HG03469 (cell line): ENCODE measurements around the gene SNX2.
"Not testable (repeated sequence)": the region's sequence is repeated elsewhere in the genome, so short reads cannot be mapped to it uniquely, and the experiment has no call there.

ENCODE experiments used
- ATAC-seq: cut with Tn5 transposase; IDR thresholded peaks from one replicate; pipeline ENCODE4 v1.9.1; 2021; ENCODE audit warnings: mild to moderate bottlenecking, moderate library complexity, moderate number of reproducible peaks; ENCODE audit not compliant: unreplicated experiment

The SNX2 gene, protein sequence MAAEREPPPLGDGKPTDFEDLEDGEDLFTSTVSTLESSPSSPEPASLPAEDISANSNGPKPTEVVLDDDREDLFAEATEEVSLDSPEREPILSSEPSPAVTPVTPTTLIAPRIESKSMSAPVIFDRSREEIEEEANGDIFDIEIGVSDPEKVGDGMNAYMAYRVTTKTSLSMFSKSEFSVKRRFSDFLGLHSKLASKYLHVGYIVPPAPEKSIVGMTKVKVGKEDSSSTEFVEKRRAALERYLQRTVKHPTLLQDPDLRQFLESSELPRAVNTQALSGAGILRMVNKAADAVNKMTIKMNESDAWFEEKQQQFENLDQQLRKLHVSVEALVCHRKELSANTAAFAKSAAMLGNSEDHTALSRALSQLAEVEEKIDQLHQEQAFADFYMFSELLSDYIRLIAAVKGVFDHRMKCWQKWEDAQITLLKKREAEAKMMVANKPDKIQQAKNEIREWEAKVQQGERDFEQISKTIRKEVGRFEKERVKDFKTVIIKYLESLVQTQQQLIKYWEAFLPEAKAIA

DNA sequence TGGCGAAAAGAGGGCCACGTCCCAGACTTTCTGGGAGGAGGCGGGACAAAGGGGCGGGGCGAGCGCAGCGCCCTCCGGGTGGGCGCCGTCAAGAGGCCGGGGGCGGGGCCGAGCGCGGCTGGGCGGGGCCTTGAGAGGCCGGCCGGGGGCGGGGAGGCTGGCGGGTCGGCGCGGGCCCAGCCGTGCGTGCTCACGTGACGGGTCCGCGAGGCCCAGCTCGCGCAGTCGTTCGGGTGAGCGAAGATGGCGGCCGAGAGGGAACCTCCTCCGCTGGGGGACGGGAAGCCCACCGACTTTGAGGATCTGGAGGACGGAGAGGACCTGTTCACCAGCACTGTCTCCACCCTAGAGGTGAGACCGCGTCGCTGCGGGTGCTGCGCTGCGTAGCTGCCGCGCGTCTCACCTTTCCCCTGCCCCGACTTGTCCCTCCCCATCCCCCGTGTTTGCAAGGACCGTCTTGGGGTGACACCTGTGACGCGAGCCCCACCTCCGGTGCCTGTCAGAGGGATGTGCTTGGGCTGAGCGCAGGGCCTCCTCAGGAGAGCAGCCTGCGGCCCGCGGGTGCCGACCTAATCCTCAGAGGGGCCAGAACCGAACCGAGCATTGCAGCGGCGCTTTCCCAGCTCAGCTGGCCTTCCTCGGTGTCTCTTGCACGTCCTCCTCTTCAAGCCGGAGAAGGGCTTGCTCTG, at the start of gene SNX2:
TSS of gene SNX2 (plus strand) at position 220 of the 689 bp plus-strand sequence. CDS start at position 244, 24 bp downstream.
- ATAC-seq: peak; percentile 63

DNA sequence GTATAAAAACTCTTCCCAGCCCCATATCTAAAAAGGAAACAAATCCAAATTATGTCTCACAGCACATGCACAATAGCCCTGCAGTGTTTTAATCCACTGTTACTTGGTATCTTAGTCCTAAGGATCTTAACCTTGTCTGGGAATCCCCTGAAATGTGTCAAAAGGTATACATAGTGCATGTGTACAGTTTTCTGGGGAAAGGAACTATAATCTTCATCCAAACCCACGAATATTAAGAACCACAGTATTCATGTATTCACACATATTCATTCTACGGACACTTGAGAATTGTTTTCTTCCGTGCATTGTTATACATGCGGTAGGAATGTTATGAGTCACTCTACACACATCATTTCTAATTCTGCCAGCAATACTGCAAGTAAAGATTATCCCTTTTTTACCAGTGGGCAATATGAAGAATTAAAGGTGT, 47.8 kb upstream of the SNX2 start:
- ATAC-seq: peak; percentile 68

DNA sequence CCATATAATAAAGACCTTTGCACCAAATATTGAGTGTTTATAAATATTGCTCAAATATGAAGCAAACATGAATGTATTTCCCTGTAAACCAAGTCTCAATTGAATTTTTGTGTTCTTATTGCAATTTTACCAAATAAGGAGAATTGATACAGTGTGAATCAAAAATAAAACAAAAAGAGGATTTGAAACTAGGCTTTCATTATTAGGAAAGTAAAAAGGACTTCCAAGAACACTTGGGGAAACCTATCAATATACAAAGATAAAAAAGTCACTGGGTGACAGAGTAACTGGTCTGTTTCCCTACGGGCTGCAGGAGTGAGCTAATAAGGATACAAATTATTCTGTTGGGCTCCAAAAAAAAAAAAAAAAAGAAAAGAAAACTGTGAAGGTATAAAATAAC, 44.8 kb upstream of the SNX2 start:
- ATAC-seq: no peak

DNA sequence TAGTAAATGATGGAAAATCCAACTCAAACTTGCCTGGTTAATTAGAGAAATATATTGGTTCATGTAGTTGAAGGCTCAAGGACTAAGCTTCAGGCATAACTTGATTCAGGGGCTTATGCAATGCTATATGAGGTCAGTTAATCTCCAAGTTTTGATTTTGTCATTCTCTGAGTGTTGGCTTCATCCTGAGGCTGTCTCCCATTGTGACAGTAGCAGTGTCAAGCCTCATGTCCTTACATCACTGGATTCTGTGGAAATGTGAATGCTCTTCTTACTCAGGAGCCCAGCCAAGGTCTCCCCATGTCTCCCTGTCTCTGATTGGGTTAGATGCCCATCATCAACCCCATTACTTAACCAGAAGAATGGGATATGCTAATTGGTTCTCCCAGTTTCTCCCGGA, 44.4 kb upstream of the SNX2 start:
- no peak for ATAC-seq

DNA sequence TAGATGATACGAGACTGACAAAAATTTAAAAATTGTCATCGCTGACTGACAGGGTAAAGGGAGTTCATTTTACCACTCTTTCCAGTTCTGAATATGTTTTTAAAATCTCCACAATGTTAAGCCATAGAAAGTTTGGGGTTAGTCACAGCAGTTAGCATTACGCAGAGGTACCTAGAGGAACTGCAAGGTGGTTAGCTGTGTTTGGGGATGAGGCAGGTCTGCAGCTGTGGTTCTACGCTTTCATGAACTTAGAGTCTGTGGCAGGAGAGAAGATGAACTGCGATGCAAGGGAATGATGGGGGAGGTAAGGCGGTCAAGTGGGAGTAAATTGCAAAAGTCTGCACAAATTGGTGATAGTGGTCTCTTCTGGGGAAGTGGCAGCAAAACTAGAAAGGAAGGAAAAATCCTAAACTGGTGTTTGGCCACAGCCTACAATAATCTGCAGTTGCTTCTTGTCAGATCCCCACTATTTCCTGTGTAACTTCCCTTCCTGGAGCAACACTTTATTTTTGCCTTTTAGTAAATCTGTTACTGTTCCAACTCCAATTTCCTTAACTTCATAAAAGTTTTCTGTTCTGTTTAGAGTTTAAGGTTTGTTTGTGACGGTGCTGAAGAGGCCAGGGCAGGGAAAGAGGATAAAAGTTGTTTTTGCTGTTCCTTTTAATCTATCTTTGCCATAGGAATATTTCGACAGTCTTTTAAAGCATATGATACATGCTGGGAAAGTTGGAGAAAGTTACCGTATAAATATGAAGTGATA, 38.6 kb upstream of the SNX2 start:
- ATAC-seq: peak; percentile 67

DNA sequence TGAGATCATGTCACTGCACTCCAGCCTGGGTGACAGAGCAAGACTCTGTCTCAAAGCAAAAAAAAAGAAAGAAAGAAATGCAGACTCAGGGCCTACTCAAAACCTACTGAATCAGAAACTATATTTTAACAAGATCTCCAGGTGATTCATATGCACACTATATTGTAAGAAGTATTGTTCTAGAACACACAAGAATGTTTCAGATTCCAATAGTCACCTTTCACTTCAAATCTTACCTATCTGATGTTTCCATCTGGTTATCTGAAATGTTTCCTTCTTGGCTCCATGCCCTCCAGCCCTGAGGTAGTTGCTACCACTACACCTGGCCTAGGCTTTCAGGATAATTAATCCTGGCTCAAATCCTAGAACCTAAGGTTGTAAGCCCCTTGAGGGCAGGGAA, 36.8 kb upstream of the SNX2 start:
- ATAC-seq: no peak

DNA sequence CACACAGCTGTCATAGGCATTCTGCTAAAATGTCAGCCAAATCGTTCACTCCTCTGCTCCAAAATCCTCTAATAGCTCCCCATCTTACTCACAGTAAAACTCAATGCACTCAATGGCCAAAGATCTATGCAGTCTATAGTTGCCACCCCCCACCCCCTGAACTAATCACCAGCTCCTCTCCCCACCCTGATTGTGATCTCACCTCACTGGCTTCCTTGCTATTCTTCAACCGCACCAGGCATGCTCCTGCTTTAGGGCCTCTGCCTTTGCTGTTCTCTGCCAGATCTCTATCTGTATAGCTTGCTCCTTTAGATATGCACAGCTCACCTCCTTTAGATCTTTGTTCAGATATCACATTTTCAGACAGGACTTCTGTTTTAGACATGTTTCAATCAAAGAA, 33.2 kb upstream of the SNX2 start:
- ATAC-seq: no peak

DNA sequence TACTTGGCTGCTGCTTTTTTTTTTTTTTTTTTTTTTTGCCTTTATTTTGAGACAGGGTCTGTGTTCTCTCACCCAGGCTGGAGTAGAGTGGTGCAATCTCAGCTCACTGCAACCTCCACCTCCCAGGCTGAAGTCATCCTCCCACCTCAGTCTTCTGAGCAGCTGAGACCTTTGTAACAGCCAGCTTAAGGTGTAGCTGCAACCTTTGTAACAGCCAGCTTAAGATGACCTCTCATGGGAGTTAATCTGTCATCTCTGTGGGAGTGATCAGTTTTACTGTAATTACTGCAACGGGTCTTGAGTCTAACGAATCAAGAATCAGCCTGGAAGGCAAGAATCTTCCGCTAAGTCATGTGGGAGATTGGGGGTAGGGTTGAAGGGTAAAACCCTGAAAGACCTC, 31.6 kb upstream of the SNX2 start:
- ATAC-seq: no peak

DNA sequence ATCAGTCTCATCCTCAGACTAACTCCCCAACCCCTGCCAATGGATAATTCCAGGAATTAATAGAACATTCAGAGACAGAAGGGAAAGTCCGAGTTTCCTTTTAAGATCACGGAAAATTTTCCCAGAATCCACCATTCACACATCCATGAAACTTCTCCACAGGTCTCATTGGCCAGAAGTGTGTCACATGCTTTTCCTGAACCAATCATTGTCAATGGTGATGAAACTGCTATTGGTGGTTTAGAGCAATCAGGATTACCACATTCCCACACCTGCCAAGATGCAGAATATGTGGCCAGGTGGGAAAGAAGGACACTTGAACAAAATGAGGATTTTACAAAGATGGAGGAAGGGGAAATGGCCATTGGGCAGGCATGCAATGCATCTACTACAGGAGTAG, 29.3 kb upstream of the SNX2 start:
- ATAC-seq: no peak

DNA sequence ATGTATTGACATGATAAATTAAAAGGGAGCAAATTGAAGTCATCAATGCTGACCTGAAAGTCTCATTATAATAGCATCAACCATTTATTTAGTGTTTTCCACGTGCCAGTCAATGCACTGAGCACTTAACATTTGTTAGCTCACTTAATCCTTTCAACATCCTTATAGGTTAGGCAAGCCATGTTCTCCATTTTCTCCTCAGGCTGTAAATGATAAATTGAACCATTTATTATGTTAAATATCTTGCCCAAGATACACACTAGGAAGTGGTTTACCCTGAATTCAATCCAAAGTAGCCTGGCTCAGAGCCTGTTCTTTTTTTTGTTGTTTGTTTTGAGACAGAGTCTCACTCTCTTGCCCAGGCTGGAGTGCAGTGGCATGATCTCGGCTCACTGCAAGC, 25.0 kb upstream of the SNX2 start:
- ATAC-seq: no peak

DNA sequence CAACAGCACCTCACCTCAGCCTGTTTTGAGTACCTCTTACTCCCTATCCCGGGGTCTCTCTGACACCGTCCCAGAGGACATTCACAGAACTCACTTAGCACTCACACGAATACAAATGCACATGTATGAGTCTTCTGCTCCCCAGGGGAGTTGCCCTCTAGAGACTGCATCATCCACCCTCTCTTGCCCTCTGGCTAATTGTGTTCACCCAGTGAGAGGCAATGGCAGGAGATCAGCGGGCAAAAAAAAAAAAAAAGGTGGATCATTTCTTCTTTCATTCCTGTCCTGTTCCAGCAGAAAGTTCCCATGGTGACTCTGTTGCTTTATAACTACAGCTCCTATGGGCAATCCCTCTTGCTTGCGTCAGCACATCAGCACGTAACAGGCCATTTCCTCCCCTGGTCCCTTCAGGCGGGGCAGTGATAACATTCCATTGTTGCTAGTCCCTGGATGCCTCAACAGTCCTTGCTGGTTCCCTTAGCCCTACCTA, 23.5 kb upstream of the SNX2 start:
- no peak for ATAC-seq

DNA sequence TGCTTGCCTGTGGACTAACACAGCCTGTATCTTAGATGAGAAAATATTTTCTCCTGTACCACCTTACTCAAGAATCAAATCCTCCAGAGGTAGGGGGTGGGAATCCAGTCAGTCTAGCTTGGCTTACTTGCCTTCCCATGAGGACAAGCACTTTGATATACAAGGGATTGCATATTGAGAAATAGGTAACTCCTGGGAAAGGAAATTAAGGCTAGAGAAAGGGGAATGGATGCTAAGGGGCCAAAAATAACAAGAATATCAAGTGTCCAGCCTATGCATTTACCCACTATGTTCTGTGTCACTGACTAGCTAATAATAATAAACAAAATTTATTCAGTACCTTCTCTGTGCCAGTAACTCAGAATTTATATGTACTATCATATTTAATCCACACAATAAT, 21.4 kb upstream of the SNX2 start:
- no peak for ATAC-seq

DNA sequence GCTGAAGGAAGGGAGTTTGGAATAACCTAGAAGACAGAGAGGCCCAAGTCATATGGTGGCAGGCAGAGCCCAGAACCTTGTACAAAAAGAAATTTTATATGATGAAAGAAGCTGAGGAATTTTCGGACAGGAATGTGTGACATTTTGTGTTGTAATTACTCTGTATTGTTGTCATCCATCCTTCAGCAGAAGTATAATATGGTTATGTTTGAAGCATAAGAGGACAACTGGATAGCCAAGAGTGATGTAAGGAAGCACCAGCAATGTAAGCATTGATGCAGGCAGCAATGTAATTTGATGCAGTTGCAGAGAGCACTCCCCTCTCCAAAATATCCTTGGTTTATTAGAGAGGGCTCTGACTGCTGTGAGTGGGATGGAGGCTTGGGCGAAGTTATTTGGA, 19.1 kb upstream of the SNX2 start:
- no peak for ATAC-seq

DNA sequence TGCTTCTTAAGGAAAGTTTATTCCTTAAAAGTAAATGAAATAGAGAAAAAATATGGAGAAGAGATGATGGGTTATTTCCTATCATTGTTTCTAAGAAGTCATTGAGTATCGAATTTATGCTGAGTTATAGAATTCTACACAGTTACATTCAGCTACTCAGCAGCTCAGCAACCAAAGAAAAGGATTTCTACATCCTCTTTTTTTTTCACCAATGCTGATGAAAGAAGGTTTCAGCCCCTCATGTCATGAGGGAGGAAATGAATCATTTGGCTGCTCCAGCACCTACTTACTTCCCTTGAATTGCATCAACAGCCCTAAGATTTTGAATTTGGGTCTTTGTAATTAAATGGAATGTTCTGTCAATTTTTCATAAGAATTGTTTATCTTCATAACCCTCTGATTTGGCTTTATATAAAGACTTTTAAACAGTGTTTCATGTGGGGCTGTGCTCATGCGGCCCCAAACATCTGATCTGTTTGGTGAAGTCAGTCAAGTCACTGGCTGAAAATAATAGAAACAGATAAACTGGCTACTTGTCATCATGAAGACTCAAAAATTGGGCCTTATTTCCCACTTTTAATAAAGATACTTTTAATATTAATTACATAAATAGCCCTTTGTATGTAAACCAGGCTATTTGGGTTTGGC, 18.5 kb upstream of the SNX2 start:
- ATAC-seq: peak; percentile 83

DNA sequence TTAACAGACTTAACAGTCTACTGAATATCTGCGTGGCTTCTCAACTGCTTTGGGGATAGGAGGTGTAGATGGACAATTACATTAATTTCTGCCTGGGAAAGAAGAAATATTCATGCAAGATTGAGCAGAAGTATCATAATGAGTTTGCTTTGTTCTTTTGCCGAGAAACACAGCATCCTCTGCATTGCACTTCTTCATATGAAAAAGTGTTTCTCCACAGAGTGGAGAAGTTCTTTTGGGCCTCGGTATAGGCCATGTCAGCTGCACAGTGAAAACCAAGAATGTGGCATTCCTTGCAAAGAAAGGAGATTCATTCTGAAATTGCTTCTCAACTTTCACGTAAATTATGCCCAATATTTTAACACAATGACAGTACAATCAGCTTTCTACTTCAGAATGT, 17.6 kb upstream of the SNX2 start:
- peak; percentile 53 for ATAC-seq

DNA sequence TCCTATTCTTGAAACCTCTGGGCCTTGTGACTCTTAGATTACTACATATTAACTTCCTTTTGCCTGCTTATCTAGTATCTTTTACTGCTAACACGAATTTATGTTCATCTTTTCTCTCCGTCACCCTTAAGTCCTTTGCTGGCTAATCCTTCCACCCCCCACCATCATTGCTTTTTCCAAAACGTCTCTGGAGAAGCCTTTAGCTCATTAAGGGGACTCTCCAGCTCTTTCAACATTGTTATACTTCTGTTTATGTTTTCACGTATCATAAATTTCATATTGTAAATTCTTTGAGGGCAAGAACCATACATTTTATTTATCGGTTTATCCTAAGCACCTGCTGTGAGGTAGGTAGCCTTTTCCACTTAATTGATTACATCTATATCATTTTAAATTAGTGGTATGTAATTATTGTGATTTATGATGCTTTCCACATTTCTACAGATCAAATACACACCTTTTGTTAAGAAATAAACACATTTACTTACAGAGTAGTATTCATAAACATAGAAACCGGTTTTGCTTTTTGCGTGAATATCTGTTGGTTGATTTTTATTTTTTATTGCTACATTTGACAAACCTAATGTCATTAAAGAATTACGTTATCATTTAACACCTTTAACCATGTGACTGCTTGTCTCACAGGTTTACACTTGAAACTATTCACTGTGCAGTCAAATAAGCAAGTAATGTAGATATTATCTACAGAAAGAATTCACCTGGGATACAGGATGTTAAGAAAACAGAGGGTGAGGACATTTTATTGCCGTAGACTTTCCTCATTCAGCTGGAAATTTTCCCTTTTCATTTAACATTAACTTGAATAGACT, 15.4 kb upstream of the SNX2 start:
- ATAC-seq: no peak

DNA sequence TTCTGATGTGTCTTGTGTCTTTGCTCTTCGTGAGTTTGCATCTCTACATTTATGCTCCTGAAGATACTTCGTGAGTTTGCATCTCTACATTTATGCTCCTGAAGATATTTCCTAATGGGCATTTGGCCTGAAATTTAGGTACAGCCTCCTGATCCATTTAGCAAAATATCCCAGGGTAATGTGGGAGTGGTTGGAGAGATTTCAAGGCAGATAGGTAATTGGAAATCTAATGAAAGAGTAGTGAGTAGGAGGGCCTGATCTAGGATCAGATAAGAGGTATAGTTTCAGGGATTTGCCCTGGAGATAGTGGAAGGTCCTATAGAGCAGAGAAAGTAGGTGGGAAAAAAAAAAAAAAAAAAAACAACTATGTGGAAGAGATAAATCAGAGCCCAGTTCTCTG, 14.6 kb upstream of the SNX2 start:
- no peak for ATAC-seq

DNA sequence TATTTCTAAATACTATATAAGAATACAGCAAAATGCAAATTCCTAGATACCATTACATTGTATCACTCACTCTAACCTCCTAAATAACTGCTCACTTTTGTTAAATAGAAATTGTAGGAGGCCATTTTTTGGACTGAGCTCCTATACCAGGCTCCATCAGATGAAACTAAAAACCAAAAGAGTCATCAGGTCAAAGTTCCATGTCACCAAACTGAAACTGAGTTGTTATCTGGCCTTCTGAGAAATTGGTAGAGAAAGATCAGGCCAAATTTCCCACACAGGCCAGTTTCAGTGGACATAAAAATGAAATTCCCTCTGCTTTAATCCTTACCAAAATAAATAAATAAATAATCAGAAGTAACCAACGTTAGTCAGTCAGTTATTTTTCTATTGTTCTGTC, 13.8 kb upstream of the SNX2 start:
- no peak for ATAC-seq

DNA sequence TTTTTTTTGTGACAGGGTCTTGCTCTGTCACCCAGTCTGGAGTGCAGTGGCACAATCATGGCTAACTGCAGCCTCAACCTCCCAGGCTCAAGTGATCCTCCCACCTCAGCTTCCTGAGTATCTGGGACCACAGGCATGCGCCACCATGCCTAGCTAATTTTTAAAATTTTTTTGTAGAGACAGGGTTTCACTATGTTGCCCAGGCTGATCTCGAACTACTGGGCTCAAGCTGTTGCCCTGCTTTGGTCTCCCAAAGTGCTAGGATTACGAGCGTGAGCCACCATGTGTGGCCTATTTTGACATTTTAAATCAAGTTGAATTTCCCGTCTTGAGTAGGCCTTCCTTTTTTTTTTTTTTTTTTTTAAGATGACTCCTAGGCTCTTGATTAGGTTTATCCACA, 13.0 kb upstream of the SNX2 start:
- not testable (repeated sequence) for ATAC-seq

DNA sequence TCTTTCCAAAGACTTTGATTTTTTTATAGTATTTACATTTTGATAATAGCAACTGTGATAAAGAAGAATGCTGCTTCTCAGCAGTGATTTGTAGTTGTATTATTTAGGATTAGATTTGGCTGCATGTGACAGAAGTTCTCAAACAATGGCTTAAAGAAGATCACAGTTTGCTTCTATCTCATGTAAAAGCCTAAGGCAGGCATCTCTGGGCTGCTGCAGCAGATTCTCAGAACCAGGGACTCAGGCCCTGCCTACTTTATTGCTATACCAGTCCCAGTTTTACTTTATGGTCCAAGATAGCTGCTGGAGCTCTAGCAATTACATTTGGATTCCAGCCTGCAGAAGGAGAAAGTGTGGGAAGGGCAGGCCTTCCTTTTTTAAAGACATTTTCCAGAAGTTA, 8.8 kb upstream of the SNX2 start:
- no peak for ATAC-seq
